Mesothelial cell of epicardium (in vitro differentiated cells): ENCODE data around the gene MED13L. TPM values are rescaled to one million over a fixed set of nuclear protein-coding genes. Genes with fewer than 3 reads are reported as not detected.
A peak's percentile ranks its signal among the peaks of the same experiment; 100 is the strongest.

Source experiments
- DNase-seq, 2 experiments: peaks; one replicate each; pipeline ENCODE4 v3.0.0; 2021; ENCODE audit warnings: low spot score in 2 of 2; ENCODE audit not compliant: unreplicated experiment in 2 of 2
- H3K27ac Mint-ChIP-seq: 2 replicates; pipeline ENCODE4 v1.8.0; 2021; ENCODE audit warnings: mixed read lengths
- H3K27me3 Mint-ChIP-seq: 2 replicates; pipeline ENCODE4 v1.8.0; 2021; ENCODE audit warnings: low read depth, mixed read lengths
- H3K36me3 Mint-ChIP-seq: 2 replicates; pipeline ENCODE4 v1.8.0; 2021; ENCODE audit warnings: mixed read lengths
- H3K4me1 Mint-ChIP-seq: 2 replicates; pipeline ENCODE4 v1.8.0; 2021; ENCODE audit warnings: mixed read lengths
- H3K4me3 Mint-ChIP-seq: 2 replicates; pipeline ENCODE4 v1.8.0; 2021; ENCODE audit warnings: mild to moderate bottlenecking, moderate library complexity, mixed read lengths
- H3K9me3 Mint-ChIP-seq: 2 replicates; pipeline ENCODE4 v1.8.0; 2021; ENCODE audit warnings: mixed read lengths
- total RNA-seq: library from RNA; stranded (reverse); gene quantifications from 3 replicates; pipeline ENCODE4 v1.2.1, GENCODE V29; 2021
- TF ChIP-seq, protein P1 (sequence below): fragments of 200-600 bp; sonication (generic); IDR thresholded peaks from one replicate; pipeline ENCODE4 v1.5.0; 2021; ENCODE audit warnings: antibody characterized with exemption; ENCODE audit not compliant: unreplicated experiment

Gene MED13L
- total RNA-seq, 1 donor from 2014 or later, result 179 TPM

- Mint-ChIP-seq H3K4me3 (no peak overlapping the region), H3K27me3 (no peaks in the 10 kb centered on the region), H3K4me1 (peaks cover 39% of the 10 kb centered on the region), H3K9me3 (no peaks in the 10 kb centered on the region), H3K36me3 (no peaks in the 10 kb centered on the region), H3K27ac (peak overlapping the region; percentile 67)
- TF ChIP-seq, protein P1, sequence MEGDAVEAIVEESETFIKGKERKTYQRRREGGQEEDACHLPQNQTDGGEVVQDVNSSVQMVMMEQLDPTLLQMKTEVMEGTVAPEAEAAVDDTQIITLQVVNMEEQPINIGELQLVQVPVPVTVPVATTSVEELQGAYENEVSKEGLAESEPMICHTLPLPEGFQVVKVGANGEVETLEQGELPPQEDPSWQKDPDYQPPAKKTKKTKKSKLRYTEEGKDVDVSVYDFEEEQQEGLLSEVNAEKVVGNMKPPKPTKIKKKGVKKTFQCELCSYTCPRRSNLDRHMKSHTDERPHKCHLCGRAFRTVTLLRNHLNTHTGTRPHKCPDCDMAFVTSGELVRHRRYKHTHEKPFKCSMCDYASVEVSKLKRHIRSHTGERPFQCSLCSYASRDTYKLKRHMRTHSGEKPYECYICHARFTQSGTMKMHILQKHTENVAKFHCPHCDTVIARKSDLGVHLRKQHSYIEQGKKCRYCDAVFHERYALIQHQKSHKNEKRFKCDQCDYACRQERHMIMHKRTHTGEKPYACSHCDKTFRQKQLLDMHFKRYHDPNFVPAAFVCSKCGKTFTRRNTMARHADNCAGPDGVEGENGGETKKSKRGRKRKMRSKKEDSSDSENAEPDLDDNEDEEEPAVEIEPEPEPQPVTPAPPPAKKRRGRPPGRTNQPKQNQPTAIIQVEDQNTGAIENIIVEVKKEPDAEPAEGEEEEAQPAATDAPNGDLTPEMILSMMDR, result no peak
- DNase-seq, result no peak
Measured at GRCh38 chr12:116263844-116264243, 13.6 kb downstream of the MED13L start.

- H3K27me3 Mint-ChIP-seq, result no peaks in the 10 kb centered on the region
- peak overlapping the region; percentile 67 for H3K27ac Mint-ChIP-seq
- TF ChIP-seq, protein P1, result no peak
- H3K36me3 Mint-ChIP-seq, result no peaks in the 10 kb centered on the region
- no peak for DNase-seq
- H3K4me3 Mint-ChIP-seq, result no peak overlapping the region
- no peaks in the 10 kb centered on the region for H3K9me3 Mint-ChIP-seq
- peaks cover 39% of the 10 kb centered on the region for H3K4me1 Mint-ChIP-seq
Measured at GRCh38 chr12:116263431-116263830, 14.1 kb downstream of the MED13L start.

GRCh38 chr12:116262741-116263140 is 14.8 kb downstream of the MED13L start:
- H3K4me1 Mint-ChIP-seq, result peaks cover 44% of the 10 kb centered on the region
- no peaks in the 10 kb centered on the region for H3K27me3 Mint-ChIP-seq
- TF ChIP-seq, protein P1, result no peak

DNA sequence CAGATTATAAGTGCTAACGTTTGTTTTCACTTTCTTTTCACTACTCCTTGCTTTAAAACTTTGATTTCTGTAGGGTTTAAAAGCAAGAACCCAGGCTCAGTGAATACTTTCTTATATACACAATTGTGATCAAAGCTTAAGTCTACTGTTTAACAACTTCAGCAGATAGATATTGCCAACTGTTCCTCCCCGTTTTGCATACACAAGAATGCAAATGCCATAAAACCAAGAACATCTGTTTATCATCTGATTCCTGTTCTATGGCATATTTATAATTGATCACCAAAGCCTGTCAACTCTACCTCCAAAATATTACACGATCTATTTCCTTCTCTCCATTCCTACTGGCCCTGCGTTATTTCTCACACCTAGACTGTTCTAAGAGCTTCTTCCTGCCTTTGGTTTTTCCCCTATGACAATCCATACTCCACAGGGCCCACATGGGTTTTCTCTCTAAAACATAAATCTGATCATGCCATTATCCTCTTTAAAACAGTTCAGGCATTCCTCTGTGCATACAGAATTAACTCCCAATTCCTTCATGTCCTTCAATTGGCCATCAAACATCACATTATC is 15.9 kb downstream of the MED13L start:
- no peaks in the 10 kb centered on the region for H3K36me3 Mint-ChIP-seq
- no peaks in the 10 kb centered on the region for H3K9me3 Mint-ChIP-seq
- H3K4me3 Mint-ChIP-seq, result no peak overlapping the region
- TF ChIP-seq, protein P1, result no peak
- no peak for DNase-seq
- H3K27ac Mint-ChIP-seq, result peak overlapping the region; percentile 27
- H3K4me1 Mint-ChIP-seq, result peaks cover 52% of the 10 kb centered on the region
- H3K27me3 Mint-ChIP-seq, result no peaks in the 10 kb centered on the region

More at GRCh38 chr12:116262741-116263140, 14.8 kb downstream of the MED13L start:
- H3K36me3 Mint-ChIP-seq, result no peaks in the 10 kb centered on the region
- H3K27ac Mint-ChIP-seq, result peak overlapping the region; percentile 3
- DNase-seq, result no peak
- no peaks in the 10 kb centered on the region for H3K9me3 Mint-ChIP-seq
- H3K4me3 Mint-ChIP-seq, result no peak overlapping the region

- no peaks in the 10 kb centered on the region for H3K9me3 Mint-ChIP-seq
- peak overlapping the region; percentile 4 for H3K27ac Mint-ChIP-seq
- no peak for DNase-seq
- H3K27me3 Mint-ChIP-seq, result no peaks in the 10 kb centered on the region
- H3K4me1 Mint-ChIP-seq, result peaks cover 52% of the 10 kb centered on the region
- H3K36me3 Mint-ChIP-seq, result no peaks in the 10 kb centered on the region
- no peak overlapping the region for H3K4me3 Mint-ChIP-seq
- TF ChIP-seq, protein P1, result no peak
Measured at GRCh38 chr12:116259800-116260577, 17.5 kb downstream of the MED13L start.
